Spleen (tissue), 11 donors: ENCODE measurements around the gene UBA7. TPM values are rescaled to one million over a fixed set of nuclear protein-coding genes. Genes with fewer than 3 reads are reported as not detected.
"Not testable (repeated sequence)": the region's sequence is repeated elsewhere in the genome, so short reads cannot be mapped to it uniquely, and the experiment has no call there.

Experiments used
- DNase-seq: peaks from one replicate; pipeline ENCODE4 v3.0.0-alpha.2; 2020
- H3K27ac ChIP-seq, 8 donors: fragments of 200-600 bp; sonication (generic) in 7 of 8; 1 replicate in 4 of 8; 2 replicates in 4 of 8; pipeline versions ENCODE4 v1.5.0 to v1.8.0; 2016 to 2021; ENCODE audit warnings: inconsistent platforms in 4 of 8, mild to moderate bottlenecking in 4 of 8, moderate library complexity in 1 of 8
- H3K27me3 ChIP-seq, 7 donors: fragments of 200-600 bp; sonication (generic) in 6 of 7; replicated peaks in 1 of 7; 1 replicate in 4 of 7; 2 replicates in 3 of 7; pipeline versions ENCODE4 v1.5.0 to v1.8.0; 2016 to 2021; ENCODE audit warnings: inconsistent platforms in 3 of 7, mild to moderate bottlenecking in 1 of 7
- H3K36me3 ChIP-seq, 6 donors: fragments of 200-600 bp; sonication (generic) in 5 of 6; 1 replicate in 4 of 6; 2 replicates in 2 of 6; pipeline versions ENCODE4 v1.5.0 to v1.8.0; 2016 to 2021; ENCODE audit warnings: inconsistent platforms in 2 of 6
- H3K4me1 ChIP-seq, 6 donors: fragments of 200-600 bp; sonication (generic) in 5 of 6; 1 replicate in 3 of 6; 2 replicates in 3 of 6; pipeline versions ENCODE4 v1.5.0 to v1.8.0; 2016 to 2021; ENCODE audit warnings: inconsistent platforms in 3 of 6
- H3K4me3 ChIP-seq, 8 donors: fragments of 200-600 bp; sonication (generic) in 7 of 8; 1 replicate in 4 of 8; 2 replicates in 4 of 8; pipeline versions ENCODE4 v1.5.0 to v1.8.0; 2016 to 2021; ENCODE audit warnings: inconsistent platforms in 4 of 8, mild to moderate bottlenecking in 4 of 8, moderate library complexity in 2 of 8
- H3K9me3 ChIP-seq, 8 donors: fragments of 200-600 bp; sonication (generic) in 7 of 8; 1 replicate in 4 of 8; 2 replicates in 4 of 8; pipeline versions ENCODE4 v1.5.0 to v1.8.0; 2016 to 2021; ENCODE audit warnings: inconsistent platforms in 4 of 8
- POLR2A ChIP-seq, 3 donors: fragments of 450-650 bp; IDR thresholded peaks; one replicate each; pipeline ENCODE4 v1.5.1; 2017; ENCODE audit warnings: antibody characterized with exemption in 3 of 3, mild to moderate bottlenecking in 1 of 3
- POLR2AphosphoS5 ChIP-seq, 3 donors: sonication (generic); formaldehyde crosslinking; IDR thresholded peaks; one replicate each; pipeline ENCODE4 v1.5.1; 2017; ENCODE audit warnings: antibody characterized with exemption in 3 of 3
- WGBS, 5 donors: extraction: QIAGEN DNeasy Blood & Tissue Kit in 3 of 5; methylation state at CpG; one replicate each; pipeline versions ENCODE4 v1.1.5 to v1.1.7; 2013 to 2018; 5-methylcytosine and 5-hydroxymethylcytosine counted together
- intact Hi-C: fragments of 100-400 bp; cut with DNase I; formaldehyde crosslinking; loops from one replicate; pipeline ENCODE4 v1.15.0; 2023; ENCODE audit warnings: low total_unique reads
- polyA plus RNA-seq, 3 donors: library from polyadenylated mRNA; stranded (reverse); fragments of 200-250 nt; gene quantifications; one replicate each; pipeline ENCODE4 v1.2.1, GENCODE V29; 2013
- total RNA-seq, 7 donors: library from RNA; depleted of rRNA in 3 of 7; stranded (reverse); fragments of >200 nt in 3 of 7; fragmentation: NEBNext Ultra II Directional in 4 of 7; extraction: Animal tissue kit (Norgen Biotek cat#: 25700) in 4 of 7; gene quantifications; one replicate each; pipeline versions ENCODE4 v1.1.0 to v1.2.1, GENCODE V29; 2016 to 2021
- TF ChIP-seq, protein P1 (sequence below), 11 experiments: fragments of 200-600 bp in 7 of 11; fragments of 450-650 bp in 4 of 11; sonication (generic) in 4 of 11; IDR thresholded peaks in 8 of 11; conservative IDR thresholded peaks in 3 of 11; 1 replicate in 7 of 11; 2 replicates in 4 of 11; pipeline versions ENCODE4 v1.4.0 to v1.8.0; 2016 to 2021; ENCODE audit warnings: antibody characterized with exemption in 11 of 11, inconsistent platforms in 4 of 11, mild to moderate bottlenecking in 1 of 11
- donor health status: healthy with polysubstance abuse.
- donor health status: DM: no; HTN: no; CAD: no; lungs with moderate emphysema.
- donor health status: DM: no; HTN: no; CAD: no.
- donor health status: Bipolar disorder and iron deficiency.
- donor health status: healthy.
- donor health status: DM: no; HTN: no; CAD: no.
- donor health status: DM: yes; HTN: yes; CAD: no.

Gene UBA7
- total and polyA plus RNA-seq, 10 donors, result 91.1 to 231 (median 220) TPM

GRCh38 chr3:49780080-49780974, 33.4 kb downstream of the UBA7 start:
- DNase-seq, result no peak
- peaks cover 0 to 97% (median 26%) of the 10 kb centered on the region in 6 donors for H3K36me3 ChIP-seq
- intact Hi-C loops, result no loop called here
- H3K4me3 ChIP-seq, result peak overlapping the region in 1 of 8 donors; percentile 15
- TF ChIP-seq POLR2AphosphoS5 (IDR thresholded peaks at IDR 0.05) (no peak), POLR2A (IDR thresholded peaks at IDR 0.05) (no peak)
- TF ChIP-seq, protein P1, sequence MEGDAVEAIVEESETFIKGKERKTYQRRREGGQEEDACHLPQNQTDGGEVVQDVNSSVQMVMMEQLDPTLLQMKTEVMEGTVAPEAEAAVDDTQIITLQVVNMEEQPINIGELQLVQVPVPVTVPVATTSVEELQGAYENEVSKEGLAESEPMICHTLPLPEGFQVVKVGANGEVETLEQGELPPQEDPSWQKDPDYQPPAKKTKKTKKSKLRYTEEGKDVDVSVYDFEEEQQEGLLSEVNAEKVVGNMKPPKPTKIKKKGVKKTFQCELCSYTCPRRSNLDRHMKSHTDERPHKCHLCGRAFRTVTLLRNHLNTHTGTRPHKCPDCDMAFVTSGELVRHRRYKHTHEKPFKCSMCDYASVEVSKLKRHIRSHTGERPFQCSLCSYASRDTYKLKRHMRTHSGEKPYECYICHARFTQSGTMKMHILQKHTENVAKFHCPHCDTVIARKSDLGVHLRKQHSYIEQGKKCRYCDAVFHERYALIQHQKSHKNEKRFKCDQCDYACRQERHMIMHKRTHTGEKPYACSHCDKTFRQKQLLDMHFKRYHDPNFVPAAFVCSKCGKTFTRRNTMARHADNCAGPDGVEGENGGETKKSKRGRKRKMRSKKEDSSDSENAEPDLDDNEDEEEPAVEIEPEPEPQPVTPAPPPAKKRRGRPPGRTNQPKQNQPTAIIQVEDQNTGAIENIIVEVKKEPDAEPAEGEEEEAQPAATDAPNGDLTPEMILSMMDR (IDR thresholded peaks at IDR 0.05 in 8 of 11, conservative IDR thresholded peaks at IDR 0.05 in 3 of 11), result no peak
- peaks cover 17 to 85% (median 53%) of the 10 kb centered on the region in 6 donors for H3K4me1 ChIP-seq
- H3K27ac ChIP-seq, result no peak overlapping the region
- 56 to 77% (median 71%) methylated on average over 4 of the region's 4 CpGs for WGBS, 5 donors
- H3K27me3 ChIP-seq, result no peaks in the 10 kb centered on the region
- no peaks in the 10 kb centered on the region for H3K9me3 ChIP-seq

GRCh38 chr3:49779358-49780079, 34.2 kb downstream of the UBA7 start:
- 90 to 97% (median 95%) methylated on average over 5 of the region's 5 CpGs for WGBS, 5 donors

GRCh38 chr3:49776101-49776500, 37.7 kb downstream of the UBA7 start:
- intact Hi-C loops, H3K27ac ChIP-seq, H3K27me3 ChIP-seq, H3K4me3 ChIP-seq, DNase-seq, H3K9me3 ChIP-seq: not testable (repeated sequence)
- Histone ChIP-seq H3K4me1 (peaks cover 5 to 80% (median 24%) of the 10 kb centered on the region in 6 donors), H3K36me3 (peaks cover 0 to 63% (median 15%) of the 10 kb centered on the region in 6 donors)
- WGBS, 5 donors, result 93 to 97% (median 95%) methylated on average over 8 of the region's 8 CpGs

More at GRCh38 chr3:49779358-49780079, 34.2 kb downstream of the UBA7 start:
- Histone ChIP-seq H3K27ac (no peak overlapping the region), H3K4me3 (no peak overlapping the region), H3K4me1 (peaks cover 9 to 85% (median 47%) of the 10 kb centered on the region in 6 donors), H3K36me3 (peaks cover 0 to 94% (median 25%) of the 10 kb centered on the region in 6 donors), H3K9me3 (no peaks in the 10 kb centered on the region), H3K27me3 (no peaks in the 10 kb centered on the region)
- intact Hi-C loops, result no loop called here
- no peak for DNase-seq
- no peak for TF ChIP-seq POLR2A (IDR thresholded peaks at IDR 0.05)
- no peak for TF ChIP-seq POLR2AphosphoS5 (IDR thresholded peaks at IDR 0.05)
- TF ChIP-seq, protein P1 (IDR thresholded peaks at IDR 0.05 in 8 of 11, conservative IDR thresholded peaks at IDR 0.05 in 3 of 11), result no peak

DNA sequence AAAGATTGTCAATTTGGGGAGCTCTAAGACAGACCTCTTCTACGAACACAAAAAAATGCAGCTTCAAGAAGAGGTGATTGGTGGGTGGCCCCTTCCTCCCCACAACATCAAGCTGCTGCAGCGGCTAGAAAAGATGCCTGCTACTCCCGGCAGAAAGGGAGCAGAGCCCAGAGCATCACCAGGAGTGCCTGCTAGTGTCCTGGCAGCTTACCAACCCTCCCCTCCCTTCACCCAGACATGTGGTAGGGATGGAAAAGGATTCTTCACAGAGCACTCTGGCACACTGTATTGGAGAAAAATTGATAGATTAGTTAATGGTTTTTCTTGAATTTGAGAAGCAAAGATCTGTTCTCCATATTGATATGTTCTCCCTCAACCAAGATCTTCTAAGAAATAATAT, 38.2 kb downstream of the UBA7 start:
- intact Hi-C loops, result no loop called here
- 59 to 78% (median 64%) methylated on average over 3 of the region's 3 CpGs for WGBS, 5 donors
- Histone ChIP-seq H3K9me3 (no peaks in the 10 kb centered on the region), H3K4me3 (no peak overlapping the region), H3K4me1 (peaks cover 2 to 80% (median 23%) of the 10 kb centered on the region in 6 donors), H3K36me3 (peaks cover 0 to 60% (median 15%) of the 10 kb centered on the region in 6 donors), H3K27ac (no peak overlapping the region), H3K27me3 (no peaks in the 10 kb centered on the region)
- TF ChIP-seq POLR2AphosphoS5 (IDR thresholded peaks at IDR 0.05), result no peak
- TF ChIP-seq, protein P1 (IDR thresholded peaks at IDR 0.05 in 8 of 11, conservative IDR thresholded peaks at IDR 0.05 in 3 of 11), result no peak
- TF ChIP-seq POLR2A (IDR thresholded peaks at IDR 0.05), result no peak
- DNase-seq, result no peak
